ENCODE measurements around the gene ZNF277. TPM values are rescaled to one million over a fixed set of nuclear protein-coding genes. Genes with fewer than 3 reads are reported as not detected.

ZNF277 gene
- total RNA-seq, 1 experiment from 2014 or later = 21.3 TPM

DNA sequence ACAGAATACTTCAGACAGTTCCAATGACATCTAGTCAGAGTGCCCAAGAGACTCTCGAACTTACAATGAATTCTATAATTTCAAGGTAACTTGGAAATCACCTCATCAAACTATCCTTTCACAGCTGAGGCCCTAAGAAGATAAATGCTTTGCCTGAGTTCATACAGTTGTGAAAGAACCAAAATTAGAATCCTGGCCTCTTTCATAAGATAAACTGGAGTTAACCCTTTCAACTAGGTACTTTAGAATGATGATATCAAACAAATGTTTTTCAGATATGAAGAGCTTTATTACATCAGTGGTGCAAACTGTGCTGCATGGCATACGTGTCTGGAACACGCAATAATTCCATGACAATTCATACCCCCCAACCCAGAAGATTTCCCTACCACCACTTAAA is 18.2 kb upstream of the ZNF277 start:
- no peaks in the 10 kb centered on the region for H3K36me3 ChIP-seq (ENCODE audit: control insufficient read depth in 1 of 2, insufficient read depth in 2 of 2, low read length in 2 of 2)
- ChIA-PET CTCF (no interaction called here), RAD21 (ENCODE audit: low non-redundant PET in 1 of 2, low total read pairs in 2 of 2, uncharacterized antibody in 2 of 2, unreplicated experiment in 2 of 2) (no interaction called here), POLR2A (no interaction called here)
- no peak for ATAC-seq
- H3K79me2 ChIP-seq (ENCODE audit: insufficient read depth, low read length) = no peaks in the 10 kb centered on the region
- no peak overlapping the region for H3K4me2 ChIP-seq (ENCODE audit: low read length)
- no TSS peak for BruUV-seq (replicated peaks)
- no peaks in the 10 kb centered on the region for H3K9me3 ChIP-seq (ENCODE audit: control insufficient read depth in 1 of 2, insufficient read depth in 1 of 2, low read depth in 1 of 2, low read length in 2 of 2)
- TF ChIP-seq RAD21 (IDR thresholded peaks at IDR 0.05; ENCODE audit: low read depth) = no peak
- no peak for TF ChIP-seq ATF3 (IDR thresholded peaks at IDR 0.05)
- TF ChIP-seq FOSL1 (IDR thresholded peaks at IDR 0.05; ENCODE audit: low read depth) = no peak
- TF ChIP-seq ELF1 (IDR thresholded peaks at IDR 0.05; ENCODE audit: borderline replicate concordance, low read depth) = no peak
- TF ChIP-seq YY1 (IDR thresholded peaks at IDR 0.05; ENCODE audit: extremely low read depth, insufficient replicate concordance, low read depth, low read length) = no peak
- no peak for TF ChIP-seq EZH2 (IDR thresholded peaks at IDR 0.05)
- TF ChIP-seq EZH2phosphoT487 (IDR thresholded peaks at IDR 0.05; ENCODE audit: borderline replicate concordance) = no peak
- TF ChIP-seq SIN3A (IDR thresholded peaks at IDR 0.05; ENCODE audit: low read depth) = no peak
- TF ChIP-seq CEBPB (IDR thresholded peaks at IDR 0.05; ENCODE audit: low read depth) = no peak
- DNase-seq (ENCODE audit: low read depth, low spot score) = no peak
- H3K27me3 ChIP-seq (ENCODE audit: insufficient read depth, low read length) = no peaks in the 10 kb centered on the region
- no peak overlapping the region for H3K9ac ChIP-seq (ENCODE audit: low read length)
- H3K4me1 ChIP-seq (ENCODE audit: control insufficient read depth in 1 of 2, insufficient read depth in 2 of 2, low read length in 2 of 2) = no peaks in the 10 kb centered on the region
- H4K20me1 ChIP-seq (ENCODE audit: insufficient read depth) = no peaks in the 10 kb centered on the region
- intact Hi-C loops (cut with micrococcal nuclease) = no loop called here
- H3K4me3 ChIP-seq (replicated peaks in 1 of 2; ENCODE audit: low read depth in 1 of 2, low read length in 2 of 2) = no peak overlapping the region
- H3K27ac ChIP-seq (ENCODE audit: low read depth, low read length) = no peak overlapping the region
- H3K9me2 ChIP-seq (ENCODE audit: insufficient read depth) = no peaks in the 10 kb centered on the region
- H2AFZ ChIP-seq (ENCODE audit: low read depth, low read length, poor library complexity, severe bottlenecking) = no peak overlapping the region

- DNase-seq (ENCODE audit: low read depth, low spot score) (no peak), ATAC-seq (no peak)
- Histone ChIP-seq H3K79me2 (ENCODE audit: insufficient read depth, low read length) (no peaks in the 10 kb centered on the region), H3K9me2 (ENCODE audit: insufficient read depth) (no peaks in the 10 kb centered on the region), H4K20me1 (ENCODE audit: insufficient read depth) (no peaks in the 10 kb centered on the region), H3K36me3 (ENCODE audit: control insufficient read depth in 1 of 2, insufficient read depth in 2 of 2, low read length in 2 of 2) (no peaks in the 10 kb centered on the region), H3K4me2 (ENCODE audit: low read length) (no peak overlapping the region), H3K9ac (ENCODE audit: low read length) (no peak overlapping the region), H3K4me1 (ENCODE audit: control insufficient read depth in 1 of 2, insufficient read depth in 2 of 2, low read length in 2 of 2) (no peaks in the 10 kb centered on the region), H3K27me3 (ENCODE audit: insufficient read depth, low read length) (no peaks in the 10 kb centered on the region), H3K4me3 (replicated peaks in 1 of 2; ENCODE audit: low read depth in 1 of 2, low read length in 2 of 2) (no peak overlapping the region), H3K9me3 (ENCODE audit: control insufficient read depth in 1 of 2, insufficient read depth in 1 of 2, low read depth in 1 of 2, low read length in 2 of 2) (no peaks in the 10 kb centered on the region), H3K27ac (ENCODE audit: low read depth, low read length) (no peak overlapping the region), H2AFZ (ENCODE audit: low read depth, low read length, poor library complexity, severe bottlenecking) (no peak overlapping the region)
- intact Hi-C loops (cut with micrococcal nuclease) = no loop called here
- CTCF ChIA-PET = no interaction called here
- TF ChIP-seq JUND (IDR thresholded peaks at IDR 0.05) = no peak
- RAD21 ChIA-PET (ENCODE audit: low non-redundant PET in 1 of 2, low total read pairs in 2 of 2, uncharacterized antibody in 2 of 2, unreplicated experiment in 2 of 2) = no interaction called here
- no TSS peak for BruUV-seq (replicated peaks)
- POLR2A ChIA-PET = no interaction called here
These were observed 16.8 kb upstream of the ZNF277 start for GRCh38 chr7:112189691-112190090.

Measured in HCT116 (cell line).